AG09309 (cell line): ENCODE results near the gene TAPT1.

ENCODE experiments used
- DNase-seq: peaks from one replicate; pipeline ENCODE4 v3.0.0-alpha.2; 2010; ENCODE audit warnings: low read depth
- H3K4me3 ChIP-seq: 2 replicates; pipeline ENCODE4 v1.5.1; 2011; ENCODE audit warnings: mild to moderate bottlenecking, low read depth, low read length, moderate library complexity; ENCODE audit not compliant: control insufficient read depth
- TF ChIP-seq, protein P1 (sequence below): IDR thresholded peaks from 2 replicates; pipeline ENCODE4 v1.5.1; 2011; ENCODE audit warnings: mild to moderate bottlenecking, low read depth, low read length, inconsistent platforms; ENCODE audit not compliant: insufficient read depth, control insufficient read depth; ENCODE audit errors: missing control alignments

TAPT1 gene

DNA sequence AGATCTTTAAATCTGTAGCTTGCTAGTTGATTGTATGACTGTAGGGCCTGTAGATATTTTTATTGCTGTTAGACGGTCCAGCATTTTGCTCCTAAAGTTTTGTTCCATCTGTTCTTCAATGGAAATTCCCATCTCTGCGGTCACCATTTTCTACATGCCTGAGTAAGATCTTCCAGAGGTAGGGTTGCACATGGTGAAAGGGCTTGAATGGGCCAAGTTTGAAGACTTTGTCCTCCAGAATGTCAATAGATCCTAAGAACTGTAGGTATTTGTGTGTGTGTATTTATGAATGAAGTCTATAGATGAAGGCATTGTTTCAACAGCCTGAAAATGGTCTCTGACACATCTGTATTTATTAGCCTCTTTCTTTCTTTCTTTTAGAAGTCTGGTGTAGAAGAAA lies 22.3 kb upstream of the TAPT1 start:
- no peak for DNase-seq

DNA sequence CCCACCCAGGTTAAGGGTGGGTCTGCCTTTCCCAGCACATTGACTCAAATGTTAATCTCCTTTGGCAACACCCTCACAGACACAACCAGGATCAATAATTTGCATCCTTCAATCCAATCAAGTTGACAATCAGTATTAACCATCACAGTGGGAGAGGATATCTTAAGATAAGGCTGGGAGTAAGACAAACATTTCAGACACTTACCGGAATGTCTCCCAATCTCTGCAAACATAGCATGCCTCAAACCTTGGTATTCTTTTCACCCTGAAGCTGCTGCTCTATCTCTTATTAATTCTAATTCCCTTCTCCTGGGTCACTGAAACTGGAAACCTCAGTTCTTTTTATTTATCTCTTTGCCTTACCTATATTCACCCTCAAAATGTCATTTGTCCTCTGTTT lies 19.0 kb upstream of the TAPT1 start:
- TF ChIP-seq, protein P1, sequence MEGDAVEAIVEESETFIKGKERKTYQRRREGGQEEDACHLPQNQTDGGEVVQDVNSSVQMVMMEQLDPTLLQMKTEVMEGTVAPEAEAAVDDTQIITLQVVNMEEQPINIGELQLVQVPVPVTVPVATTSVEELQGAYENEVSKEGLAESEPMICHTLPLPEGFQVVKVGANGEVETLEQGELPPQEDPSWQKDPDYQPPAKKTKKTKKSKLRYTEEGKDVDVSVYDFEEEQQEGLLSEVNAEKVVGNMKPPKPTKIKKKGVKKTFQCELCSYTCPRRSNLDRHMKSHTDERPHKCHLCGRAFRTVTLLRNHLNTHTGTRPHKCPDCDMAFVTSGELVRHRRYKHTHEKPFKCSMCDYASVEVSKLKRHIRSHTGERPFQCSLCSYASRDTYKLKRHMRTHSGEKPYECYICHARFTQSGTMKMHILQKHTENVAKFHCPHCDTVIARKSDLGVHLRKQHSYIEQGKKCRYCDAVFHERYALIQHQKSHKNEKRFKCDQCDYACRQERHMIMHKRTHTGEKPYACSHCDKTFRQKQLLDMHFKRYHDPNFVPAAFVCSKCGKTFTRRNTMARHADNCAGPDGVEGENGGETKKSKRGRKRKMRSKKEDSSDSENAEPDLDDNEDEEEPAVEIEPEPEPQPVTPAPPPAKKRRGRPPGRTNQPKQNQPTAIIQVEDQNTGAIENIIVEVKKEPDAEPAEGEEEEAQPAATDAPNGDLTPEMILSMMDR: no peak
- no peak for DNase-seq
- no peak overlapping the region for H3K4me3 ChIP-seq

More for the DNA sequence above, 22.3 kb upstream of the TAPT1 start:
- TF ChIP-seq, protein P1: no peak
- H3K4me3 ChIP-seq: no peak overlapping the region

DNA sequence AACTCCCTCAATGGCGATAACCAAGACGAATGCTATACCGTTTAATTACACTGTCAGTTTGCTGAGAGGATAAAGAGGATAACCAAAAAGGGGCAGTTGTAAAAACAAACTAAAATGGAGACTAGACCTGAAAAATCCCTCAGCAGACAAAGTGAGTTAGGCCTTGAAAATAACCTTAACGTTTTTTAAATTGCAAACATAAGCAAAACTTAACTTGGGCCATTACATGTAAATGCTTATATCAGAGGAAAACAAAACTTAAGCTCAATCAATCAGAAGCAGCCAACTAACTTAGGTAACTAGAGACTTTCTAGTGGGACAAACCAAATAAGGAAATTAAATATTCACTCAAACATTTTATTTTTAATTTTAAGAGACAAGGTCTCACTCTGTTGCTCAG lies 17.0 kb upstream of the TAPT1 start:
- TF ChIP-seq, protein P1: no peak
- no peak overlapping the region for H3K4me3 ChIP-seq
- DNase-seq: no peak

DNA sequence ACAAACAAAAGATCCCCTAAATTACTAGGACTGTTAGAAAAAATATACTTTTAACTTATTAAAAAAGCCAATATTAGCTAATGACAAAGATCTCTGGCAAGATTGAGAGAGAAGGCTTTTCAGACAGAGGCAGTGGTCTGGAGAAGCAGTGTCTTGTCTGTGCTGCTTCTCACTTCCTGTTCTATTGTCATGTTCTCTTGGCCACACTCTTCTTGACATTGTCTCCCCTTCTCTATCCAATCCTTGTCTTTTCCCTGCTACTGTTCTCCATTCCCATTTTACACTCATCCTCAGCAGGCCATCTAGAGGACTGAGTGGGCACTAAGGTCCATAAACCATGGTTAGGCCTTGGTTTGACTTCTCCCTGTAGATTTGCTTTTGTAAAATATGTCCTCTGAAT lies 14.0 kb upstream of the TAPT1 start:
- DNase-seq: no peak
- TF ChIP-seq, protein P1: no peak
- no peak overlapping the region for H3K4me3 ChIP-seq

GRCh38 chr4:16239086-16239485 lies 12.8 kb upstream of the TAPT1 start:
- DNase-seq: no peak
- TF ChIP-seq, protein P1: no peak
- H3K4me3 ChIP-seq: no peak overlapping the region

DNA sequence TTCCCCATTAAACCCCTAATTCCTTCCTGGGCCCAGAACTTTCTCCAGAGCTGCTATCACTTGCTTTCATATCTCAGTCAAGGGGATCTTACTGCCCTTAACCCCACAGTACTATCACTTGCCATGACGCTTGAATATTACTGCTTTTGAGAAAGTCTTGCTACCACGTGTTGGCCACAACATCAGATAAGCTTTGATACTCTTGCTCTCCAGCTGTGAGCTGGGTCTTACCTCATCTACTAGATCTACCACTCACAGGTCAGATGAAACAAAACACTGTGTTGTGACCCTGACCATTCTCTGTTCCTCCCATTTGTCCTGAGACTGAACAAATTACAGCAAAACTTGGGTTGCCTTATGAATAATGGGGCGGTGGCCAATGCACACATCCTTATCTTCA lies 12.1 kb upstream of the TAPT1 start:
- no peak overlapping the region for H3K4me3 ChIP-seq
- DNase-seq: no peak
- TF ChIP-seq, protein P1: no peak

GRCh38 chr4:16237715-16238114 lies 11.4 kb upstream of the TAPT1 start:
- H3K4me3 ChIP-seq: no peak overlapping the region
- TF ChIP-seq, protein P1: no peak
- no peak for DNase-seq
